ENCODE results near the gene OGT. TPM values are rescaled to one million over a fixed set of nuclear protein-coding genes. Genes with fewer than 3 reads are reported as not detected.

OGT gene
- total RNA-seq, 1 donor from 2014 or later: 287 TPM

DNA sequence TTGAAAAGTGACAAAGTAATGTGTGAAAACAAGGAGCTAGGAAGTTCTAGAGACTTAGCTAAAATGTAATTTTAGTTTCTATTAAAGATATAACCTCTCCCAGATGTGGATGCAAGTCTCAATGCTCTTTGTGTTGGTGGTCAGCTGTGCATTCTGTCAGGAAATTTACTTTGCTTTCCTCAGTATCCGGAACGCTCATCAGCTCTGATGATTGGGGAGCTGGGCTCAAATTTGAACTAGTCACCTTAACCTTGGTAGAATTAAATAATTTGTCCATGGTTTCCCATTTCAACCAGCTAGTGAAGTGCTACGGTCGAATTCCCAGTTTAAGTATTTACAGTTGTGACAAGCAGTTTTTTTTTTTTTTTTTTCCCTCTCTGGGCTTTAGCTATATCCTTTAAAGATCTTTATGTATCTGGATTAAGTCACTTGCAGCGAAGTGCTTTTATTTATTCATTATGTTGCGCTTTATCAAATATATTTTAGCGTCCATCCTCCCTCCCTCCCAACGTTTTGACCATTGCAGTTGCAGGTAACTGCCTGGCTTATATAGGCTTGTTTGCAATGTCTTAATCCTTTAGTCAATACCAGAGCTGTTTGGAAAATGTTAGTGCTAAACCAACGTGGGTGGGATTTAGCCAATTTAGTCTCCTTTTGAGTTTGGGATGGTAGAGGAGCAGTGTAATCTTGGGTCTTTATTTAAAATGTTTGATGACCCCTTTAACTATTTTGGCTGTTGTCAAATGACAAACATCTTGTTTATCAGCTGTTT lies 2.1 kb downstream of the OGT start:
- H2AFZ ChIP-seq (replicated peaks): no peak overlapping the region
- Mint-ChIP-seq H3K27me3 (ENCODE audit: insufficient read depth, low read depth) (no peaks in the 10 kb centered on the region), H3K36me3 (peaks cover 4% of the 10 kb centered on the region), H3K27ac (no peak overlapping the region), H3K4me3 (peak overlapping the region; percentile 95), H3K4me1 (peaks cover 16% of the 10 kb centered on the region), H3K9me3 (peaks cover 8% of the 10 kb centered on the region)
- no peaks in the 10 kb centered on the region for H3K4me1 ChIP-seq
- H4K20me1 ChIP-seq (ENCODE audit: low read depth): peaks cover 59% of the 10 kb centered on the region
- H3K9ac ChIP-seq: peak overlapping the region; percentile 80
- H3K36me3 ChIP-seq: no peaks in the 10 kb centered on the region
- H3F3A ChIP-seq (ENCODE audit: low read depth): no peaks in the 10 kb centered on the region
- no peaks in the 10 kb centered on the region for H3K27me3 ChIP-seq
- H3K27ac ChIP-seq: no peak overlapping the region
- peaks cover 77% of the 10 kb centered on the region for H3K79me2 ChIP-seq (ENCODE audit: low read depth)
- peak overlapping the region; percentile 72 for H3K4me3 ChIP-seq
- H3K9me3 ChIP-seq (ENCODE audit: low read depth): no peaks in the 10 kb centered on the region
- TF ChIP-seq EZH2 (IDR thresholded peaks at IDR 0.05) (no peak), EZH2phosphoT487 (IDR thresholded peaks at IDR 0.05) (no peak), CTCF (IDR thresholded peaks at IDR 0.05) (no peak)
- peak overlapping the region; percentile 79 for H3K4me2 ChIP-seq
- peak; percentile 32 for DNase-seq (ENCODE audit: low spot score)

GRCh38 chrX:71536285-71536684 lies 3.4 kb downstream of the OGT start:
- H3K79me2 ChIP-seq (ENCODE audit: low read depth): peaks cover 91% of the 10 kb centered on the region

DNA sequence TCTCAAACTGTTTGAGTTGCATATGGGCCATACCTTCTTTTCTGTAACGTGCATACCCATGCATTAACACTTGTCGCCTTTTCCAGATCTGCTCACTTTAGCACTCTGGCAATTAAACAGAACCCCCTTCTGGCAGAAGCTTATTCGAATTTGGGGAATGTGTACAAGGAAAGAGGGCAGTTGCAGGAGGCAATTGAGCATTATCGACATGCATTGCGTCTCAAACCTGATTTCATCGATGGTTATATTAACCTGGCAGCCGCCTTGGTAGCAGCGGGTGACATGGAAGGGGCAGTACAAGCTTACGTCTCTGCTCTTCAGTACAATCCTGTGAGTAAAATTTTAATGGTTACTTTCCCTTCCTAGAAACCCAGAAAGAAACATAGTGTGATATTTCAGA lies 4.8 kb downstream of the OGT start:
- peaks cover 86% of the 10 kb centered on the region for H4K20me1 ChIP-seq (ENCODE audit: low read depth)

More at GRCh38 chrX:71536285-71536684, 3.4 kb downstream of the OGT start:
- H3K27me3 ChIP-seq: no peaks in the 10 kb centered on the region
- H3K4me1 ChIP-seq: no peaks in the 10 kb centered on the region
- peak overlapping the region; percentile 66 for H3K4me3 Mint-ChIP-seq
- H3K9me3 ChIP-seq (ENCODE audit: low read depth): no peaks in the 10 kb centered on the region
- peak overlapping the region; percentile 79 for H3K4me2 ChIP-seq
- H3K4me3 ChIP-seq: peak overlapping the region; percentile 72
- H3K27me3 Mint-ChIP-seq (ENCODE audit: insufficient read depth, low read depth): no peaks in the 10 kb centered on the region
- TF ChIP-seq CTCF (IDR thresholded peaks at IDR 0.05): no peak
- TF ChIP-seq EZH2 (IDR thresholded peaks at IDR 0.05): no peak
- TF ChIP-seq EZH2phosphoT487 (IDR thresholded peaks at IDR 0.05): no peak
- peaks cover 5% of the 10 kb centered on the region for H3K9me3 Mint-ChIP-seq
- H3K4me1 Mint-ChIP-seq: peaks cover 14% of the 10 kb centered on the region
- peaks cover 7% of the 10 kb centered on the region for H3K36me3 Mint-ChIP-seq
- no peaks in the 10 kb centered on the region for H3K36me3 ChIP-seq
- H3K27ac Mint-ChIP-seq: no peak overlapping the region
- H3K9ac ChIP-seq: no peak overlapping the region
- H3F3A ChIP-seq (ENCODE audit: low read depth): no peaks in the 10 kb centered on the region
- peaks cover 72% of the 10 kb centered on the region for H4K20me1 ChIP-seq (ENCODE audit: low read depth)
- H3K27ac ChIP-seq: no peak overlapping the region
- H2AFZ ChIP-seq (replicated peaks): no peak overlapping the region
- DNase-seq (ENCODE audit: low spot score): no peak

More for the DNA sequence above, 4.8 kb downstream of the OGT start:
- Mint-ChIP-seq H3K36me3 (peaks cover 9% of the 10 kb centered on the region), H3K4me1 (peaks cover 6% of the 10 kb centered on the region), H3K9me3 (peaks cover 5% of the 10 kb centered on the region), H3K27ac (no peak overlapping the region), H3K4me3 (no peak overlapping the region), H3K27me3 (ENCODE audit: insufficient read depth, low read depth) (no peaks in the 10 kb centered on the region)
- Histone ChIP-seq H3K36me3 (no peaks in the 10 kb centered on the region), H3K79me2 (ENCODE audit: low read depth) (peaks cover 99% of the 10 kb centered on the region), H2AFZ (replicated peaks) (no peak overlapping the region), H3K4me2 (peak overlapping the region; percentile 21), H3F3A (ENCODE audit: low read depth) (no peaks in the 10 kb centered on the region), H3K9ac (no peak overlapping the region), H3K4me3 (no peak overlapping the region), H3K4me1 (no peaks in the 10 kb centered on the region), H3K27me3 (no peaks in the 10 kb centered on the region), H3K27ac (no peak overlapping the region), H3K9me3 (ENCODE audit: low read depth) (no peaks in the 10 kb centered on the region)
- TF ChIP-seq CTCF (IDR thresholded peaks at IDR 0.05) (no peak), EZH2 (IDR thresholded peaks at IDR 0.05) (no peak), EZH2phosphoT487 (IDR thresholded peaks at IDR 0.05) (no peak)
- DNase-seq (ENCODE audit: low spot score): no peak
